Heart left ventricle (tissue), 16 donors: ENCODE results near the gene OLIG3. TPM values are rescaled to one million over a fixed set of nuclear protein-coding genes. Genes with fewer than 3 reads are reported as not detected.

ENCODE experiments used
- ATAC-seq, 4 donors: fragments of 200-7000 bp; cut with Tn5 transposase; one replicate each; pipeline ENCODE4 v1.9.1; 2020 to 2022; ENCODE audit warnings: moderate library complexity in 4 of 4, mild to moderate bottlenecking in 3 of 4, moderate number of reproducible peaks in 1 of 4
- DNase-seq, 5 donors: peaks; one replicate each; pipeline ENCODE4 v3.0.0-alpha.2; 2020
- H3K27ac ChIP-seq, 12 donors: fragments of 200-600 bp; sonication (generic) in 4 of 12; one replicate each; pipeline versions ENCODE4 v1.5.0 to v1.8.0; 2016 to 2022; ENCODE audit warnings: mild to moderate bottlenecking in 2 of 12
- H3K27me3 ChIP-seq, 9 donors: fragments of 200-600 bp; sonication (generic) in 2 of 9; one replicate each; pipeline versions ENCODE4 v1.5.1 to v1.8.0; 2016 to 2022; ENCODE audit warnings: mild to moderate bottlenecking in 3 of 9
- H3K36me3 ChIP-seq, 9 donors: fragments of 200-600 bp; sonication (generic) in 2 of 9; one replicate each; pipeline versions ENCODE4 v1.5.0 to v1.8.0; 2018 to 2022; ENCODE audit warnings: mild to moderate bottlenecking in 2 of 9
- H3K4me1 ChIP-seq, 12 donors: fragments of 200-600 bp; sonication (generic) in 4 of 12; one replicate each; pipeline versions ENCODE4 v1.5.0 to v1.8.0; 2016 to 2022; ENCODE audit warnings: mild to moderate bottlenecking in 3 of 12
- H3K4me3 ChIP-seq, 12 donors: fragments of 200-600 bp; sonication (generic) in 4 of 12; one replicate each; pipeline versions ENCODE4 v1.5.0 to v1.8.0; 2017 to 2022; ENCODE audit warnings: mild to moderate bottlenecking in 9 of 12, moderate library complexity in 4 of 12
- H3K9me3 ChIP-seq, 12 donors: fragments of 200-600 bp; sonication (generic) in 4 of 12; one replicate each; pipeline versions ENCODE4 v1.5.0 to v1.8.0; 2016 to 2022; ENCODE audit warnings: mild to moderate bottlenecking in 1 of 12
- POLR2A ChIP-seq, 2 donors: fragments of 450-650 bp; IDR thresholded peaks; one replicate each; pipeline ENCODE4 v1.6.1; 2017; ENCODE audit warnings: antibody characterized with exemption in 2 of 2, mild to moderate bottlenecking in 2 of 2, moderate library complexity in 2 of 2
- WGBS, 4 donors: extraction: QIAGEN DNeasy Blood & Tissue Kit in 2 of 4; methylation state at CpG; one replicate each; pipeline versions ENCODE4 v1.1.5 to v1.1.7; 2013 to 2018; 5-methylcytosine and 5-hydroxymethylcytosine counted together
- intact Hi-C, 10 donors: fragments of 100-400 bp; cut with DNase I; formaldehyde crosslinking; loops; one replicate each; pipeline versions ENCODE4 v1.11.1 to v1.14.2; 2022
- polyA plus RNA-seq, 2 donors: library from polyadenylated mRNA; stranded (reverse); fragments of 200-250 nt; gene quantifications; one replicate each; pipeline ENCODE4 v1.2.3, GENCODE V29; 2013
- total RNA-seq, 9 donors: library from RNA; depleted of rRNA in 2 of 9; stranded (reverse); fragments of >200 nt in 2 of 9; fragmentation: NEBNext Ultra II Directional in 3 of 9; extraction: Animal tissue kit (Norgen Biotek cat#: 25700) in 3 of 9; gene quantifications; one replicate each; pipeline versions ENCODE4 v1.1.0 to v1.2.4, GENCODE V29; 2016 to 2023
- TF ChIP-seq, protein P1 (sequence below), 12 donors: fragments of 200-600 bp; sonication (generic) in 4 of 12; IDR thresholded peaks; one replicate each; pipeline versions ENCODE4 v1.5.0 to v1.8.0; 2018 to 2022; ENCODE audit warnings: antibody characterized with exemption in 12 of 12, mild to moderate bottlenecking in 5 of 12
- donor health status: ischemic (EF 13 %, LVEDD 7.1; RV severe dilation, severe dysfunction).
- donor health status: healthy with polysubstance abuse.
- donor health status: DM: no; HTN: yes; CAD: no.
- donor health status: DM: no; HTN: no; CAD: no.
- donor health status: ischemic (EF 25% LVEDD 6.9; RV normal size, moderate dysfunction).
- donor health status: ischemic (EF 25% LVEDD 5.7; RV mildly dilated, moderate dysfunction).
- donor health status: healthy.
- donor health status: DM: yes; HTN: yes; CAD: no.
- donor health status: ischemic (EF 35%, LVEDD 5.7; RV mildly dilated, moderate dysfunction).
- donor health status: nonischemic (EF 11% LVEDD 7.7; RV severe dilation, severe dysfunction).
- donor health status: DM: yes; HTN: yes; CAD: no.
- donor health status: PGD.
- donor health status: ischemic (EF 29% LVEDD 5.4; RV normal size, mild dysfunction).
- donor health status: nonischemic (EF 23%, LVEDD 6.1; RV moderate dilation, normal function).

The OLIG3 gene
- total and polyA plus RNA-seq, 11 donors: not detected

DNA sequence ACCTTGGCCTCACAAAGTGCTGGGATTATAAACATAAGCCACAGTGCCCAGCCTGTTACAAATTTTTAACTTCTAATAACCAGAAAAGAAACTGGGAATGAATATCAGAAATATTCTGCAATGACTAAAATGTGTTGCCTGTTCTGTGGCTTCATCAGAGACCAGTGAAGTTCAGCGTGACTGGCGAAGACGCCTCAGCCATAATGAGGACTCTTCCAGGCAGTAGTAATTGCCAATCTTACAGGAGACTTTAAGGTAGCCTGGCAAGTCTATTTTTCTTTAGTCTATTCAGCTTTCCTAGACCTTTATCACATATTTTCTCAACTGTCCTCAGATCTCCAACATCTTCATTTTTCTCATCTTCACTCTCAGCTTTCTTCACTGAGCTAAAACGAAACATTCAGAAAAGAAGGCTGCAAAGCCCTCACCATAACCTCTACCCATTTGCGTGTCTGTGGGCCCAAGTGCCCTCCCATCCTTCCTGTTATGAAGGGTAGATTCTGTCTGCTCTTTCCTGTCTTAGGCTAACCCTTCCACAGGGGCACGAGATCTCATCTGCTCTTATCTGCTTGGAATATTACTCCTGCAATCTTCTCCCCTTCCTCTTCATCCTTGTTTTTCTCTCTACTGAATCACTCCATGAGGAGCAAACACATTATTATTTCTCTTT is 42.0 kb upstream of the OLIG3 start:
- H3K9me3 ChIP-seq: no peaks in the 10 kb centered on the region
- TF ChIP-seq, protein P1, sequence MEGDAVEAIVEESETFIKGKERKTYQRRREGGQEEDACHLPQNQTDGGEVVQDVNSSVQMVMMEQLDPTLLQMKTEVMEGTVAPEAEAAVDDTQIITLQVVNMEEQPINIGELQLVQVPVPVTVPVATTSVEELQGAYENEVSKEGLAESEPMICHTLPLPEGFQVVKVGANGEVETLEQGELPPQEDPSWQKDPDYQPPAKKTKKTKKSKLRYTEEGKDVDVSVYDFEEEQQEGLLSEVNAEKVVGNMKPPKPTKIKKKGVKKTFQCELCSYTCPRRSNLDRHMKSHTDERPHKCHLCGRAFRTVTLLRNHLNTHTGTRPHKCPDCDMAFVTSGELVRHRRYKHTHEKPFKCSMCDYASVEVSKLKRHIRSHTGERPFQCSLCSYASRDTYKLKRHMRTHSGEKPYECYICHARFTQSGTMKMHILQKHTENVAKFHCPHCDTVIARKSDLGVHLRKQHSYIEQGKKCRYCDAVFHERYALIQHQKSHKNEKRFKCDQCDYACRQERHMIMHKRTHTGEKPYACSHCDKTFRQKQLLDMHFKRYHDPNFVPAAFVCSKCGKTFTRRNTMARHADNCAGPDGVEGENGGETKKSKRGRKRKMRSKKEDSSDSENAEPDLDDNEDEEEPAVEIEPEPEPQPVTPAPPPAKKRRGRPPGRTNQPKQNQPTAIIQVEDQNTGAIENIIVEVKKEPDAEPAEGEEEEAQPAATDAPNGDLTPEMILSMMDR (IDR thresholded peaks at IDR 0.05): no peak
- no peak for TF ChIP-seq POLR2A (IDR thresholded peaks at IDR 0.05)
- no peak for DNase-seq
- no peak for ATAC-seq
- no peaks in the 10 kb centered on the region for H3K4me1 ChIP-seq
- no peak overlapping the region for H3K4me3 ChIP-seq
- no peaks in the 10 kb centered on the region for H3K36me3 ChIP-seq
- WGBS, 4 donors: 73 to 86% (median 80%) methylated on average over 6 of the region's 6 CpGs
- peaks cover 0 to 41% (median 0%) of the 10 kb centered on the region in 9 donors for H3K27me3 ChIP-seq
- no peak overlapping the region for H3K27ac ChIP-seq
- intact Hi-C loops: no loop called here

DNA sequence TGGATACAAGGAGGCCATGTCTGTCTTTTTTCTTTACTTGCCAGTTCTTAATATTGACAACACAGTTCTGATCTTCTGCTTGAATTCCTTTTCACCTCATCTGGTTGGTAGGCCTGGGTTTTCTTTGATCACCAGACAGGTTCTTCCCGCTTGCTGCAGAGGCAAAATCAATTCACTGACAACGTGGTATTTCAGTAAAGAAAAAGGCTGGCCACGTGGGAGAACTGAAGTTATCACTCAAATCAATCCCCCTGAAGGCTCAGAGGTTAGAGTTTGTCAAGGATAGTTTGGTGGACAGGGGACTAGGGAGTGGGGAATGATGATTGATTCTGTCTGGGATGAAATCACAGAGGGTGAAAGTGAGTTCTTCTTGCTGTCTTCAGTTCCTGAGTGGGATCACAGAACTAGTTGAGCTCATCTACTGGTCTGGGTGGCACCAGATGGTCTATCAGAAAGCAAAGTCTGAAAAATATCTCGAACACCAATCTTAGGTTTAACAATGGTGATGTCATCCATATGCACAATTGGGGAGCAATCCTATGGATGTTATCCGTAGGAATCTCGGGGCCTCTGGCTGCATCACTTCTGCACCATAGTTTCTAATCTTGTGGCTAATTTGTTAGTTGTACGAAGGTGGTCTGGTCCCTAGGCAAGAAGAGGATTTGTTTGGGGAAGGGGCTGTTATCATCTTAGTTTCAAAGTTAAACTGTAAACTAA is 37.3 kb upstream of the OLIG3 start:
- TF ChIP-seq, protein P1 (IDR thresholded peaks at IDR 0.05): no peak
- TF ChIP-seq POLR2A (IDR thresholded peaks at IDR 0.05): no peak
- intact Hi-C loops: no loop called here
- Histone ChIP-seq H3K36me3 (no peaks in the 10 kb centered on the region), H3K9me3 (peaks cover 0 to 12% (median 0%) of the 10 kb centered on the region in 12 donors), H3K4me1 (no peaks in the 10 kb centered on the region), H3K4me3 (no peak overlapping the region), H3K27ac (no peak overlapping the region), H3K27me3 (peaks cover 0 to 18% (median 5%) of the 10 kb centered on the region in 9 donors)
- WGBS, 4 donors: 74 to 76% (median 75%) methylated on average over 7 of the region's 7 CpGs
- ATAC-seq: no peak
- no peak for DNase-seq

DNA sequence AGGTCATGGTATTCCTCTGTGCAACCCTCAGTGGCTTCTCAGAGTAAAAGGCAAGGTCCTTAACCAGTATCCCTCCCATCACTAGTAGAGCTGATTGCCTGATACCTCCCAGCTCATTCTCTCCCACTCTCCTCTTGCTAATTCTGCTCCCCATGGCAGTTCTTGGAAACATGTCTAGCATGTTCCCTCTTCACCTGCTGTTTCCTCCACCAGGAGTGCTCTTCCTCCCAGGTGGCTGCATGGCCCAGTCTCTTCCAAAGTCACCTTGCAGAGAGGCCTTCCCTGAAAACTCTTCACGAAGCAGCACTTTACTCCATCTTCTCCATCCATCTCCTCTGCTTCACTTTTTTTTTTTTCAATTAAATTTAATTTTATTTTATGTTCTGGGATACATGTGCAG is 36.2 kb upstream of the OLIG3 start:
- Histone ChIP-seq H3K4me1 (no peaks in the 10 kb centered on the region), H3K27ac (no peak overlapping the region), H3K36me3 (no peaks in the 10 kb centered on the region), H3K4me3 (no peak overlapping the region), H3K9me3 (peaks cover 0 to 20% (median 0%) of the 10 kb centered on the region in 12 donors), H3K27me3 (peaks cover 0 to 18% (median 5%) of the 10 kb centered on the region in 9 donors)
- TF ChIP-seq POLR2A (IDR thresholded peaks at IDR 0.05): no peak
- intact Hi-C loops: no loop called here
- DNase-seq: no peak
- WGBS, 4 donors: 41 to 56% (median 49%) methylated on average over 1 of the region's 1 CpG
- no peak for ATAC-seq

DNA sequence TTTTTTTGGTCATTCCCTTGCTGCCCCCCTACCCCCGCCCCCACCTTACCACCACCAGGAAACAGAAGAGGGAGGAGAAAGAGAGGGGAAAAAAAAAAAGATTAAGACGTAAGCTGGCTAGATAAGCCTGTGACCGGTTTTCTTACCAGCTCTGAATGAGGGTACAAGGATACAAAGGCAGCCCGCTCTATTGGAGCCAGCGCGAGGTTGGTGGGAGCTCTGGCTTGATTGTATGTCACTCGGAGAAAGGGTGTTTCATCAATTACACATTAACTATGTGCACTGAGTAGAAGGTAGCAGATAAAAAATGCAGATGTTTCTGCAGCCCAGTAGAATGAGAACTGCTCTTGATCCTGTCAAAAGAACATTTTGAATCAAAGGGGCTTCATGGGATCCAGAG is 28.6 kb upstream of the OLIG3 start:
- intact Hi-C loops: no loop called here

More for the DNA sequence above, 28.6 kb upstream of the OLIG3 start:
- 29 to 38% (median 35%) methylated on average over 7 of the region's 7 CpGs for WGBS, 4 donors
- Histone ChIP-seq H3K27me3 (peaks cover 7 to 49% (median 26%) of the 10 kb centered on the region in 9 donors), H3K4me1 (no peaks in the 10 kb centered on the region), H3K36me3 (no peaks in the 10 kb centered on the region), H3K9me3 (peaks cover 0 to 20% (median 0%) of the 10 kb centered on the region in 12 donors), H3K27ac (no peak overlapping the region), H3K4me3 (no peak overlapping the region)
- ATAC-seq (no peak), DNase-seq (no peak)
- TF ChIP-seq, protein P1 (IDR thresholded peaks at IDR 0.05): no peak
- TF ChIP-seq POLR2A (IDR thresholded peaks at IDR 0.05): no peak
